ENCODE data around the gene SORCS1.

GRCh38 chr10:106799776-106800175 lies 364.7 kb downstream of the SORCS1 start:
- TF ChIP-seq CTCF (conservative IDR thresholded peaks at IDR 0.05) (no peak), EZH2 (IDR thresholded peaks at IDR 0.05; ENCODE audit: low read depth) (no peak)

All from PC-9 (cell line).